GM12878 (cell line): ENCODE data around the gene ELF2. TPM values are rescaled to one million over a fixed set of nuclear protein-coding genes. Genes with fewer than 3 reads are reported as not detected.
"Not testable (repeated sequence)": the region's sequence is repeated elsewhere in the genome, so short reads cannot be mapped to it uniquely, and the experiment has no call there.

ENCODE experiments used
- ATAC-seq: fragments of 200-7000 bp; cut with Tn5 transposase; 3 replicates; pipeline ENCODE4 v1.9.1; 2020; ENCODE audit warnings: mild to moderate bottlenecking, moderate library complexity
- BruUV-seq: library from RNA; stranded (reverse); fragments of 400-500 nt; replicated peaks from 2 replicates; lab custom pipeline; 2021; lab: Mats Ljungman, UMichigan
- CTCF ChIA-PET: fragments of 300-600 bp; sonication (Branson Sonifier 250); formaldehyde crosslinking; extraction: SDS; loops from one replicate; lab custom pipeline; 2021; ENCODE audit warnings: inconsistent platforms; lab: Yijun Ruan, JAX
- POLR2A ChIA-PET: fragments of 350-600 bp; formaldehyde crosslinking; extraction: SDS; loops from one replicate; lab custom pipeline; 2021; ENCODE audit warnings: inconsistent platforms; lab: Charles Lee
- RAD21 ChIA-PET: fragments of 300-600 bp; sonication (Branson Sonifier 250); formaldehyde crosslinking; loops from one replicate; lab custom pipeline; 2023; ENCODE audit warnings: antibody characterized with exemption; ENCODE audit not compliant: unreplicated experiment; lab: Charles Lee
- SMC1A ChIA-PET: fragments of 300-600 bp; sonication (Branson Sonifier 250); formaldehyde crosslinking; loops from one replicate; lab custom pipeline; 2023; ENCODE audit not compliant: unreplicated experiment, uncharacterized antibody; lab: Charles Lee
- DNase-seq: peaks from one replicate; pipeline ENCODE4 v3.0.0-alpha.2; 2011; ENCODE audit warnings: low read depth, low spot score
- FAIRE-seq: peaks from 3 replicates; lab custom pipeline; 2011; peaks lifted over from hg19 to GRCh38; lab: Jason Lieb, UNC
- H2AFZ ChIP-seq: 2 replicates; pipeline ENCODE4 v1.6.0; 2011; ENCODE audit warnings: low read depth, low read length, control low read depth; ENCODE audit not compliant: control insufficient read depth
- H3K27ac ChIP-seq: 2 replicates; pipeline ENCODE4 v1.5.1; 2011; ENCODE audit warnings: control low read depth; ENCODE audit not compliant: control insufficient read depth, insufficient read depth
- H3K27me3 ChIP-seq, 2 experiments: replicated peaks in 1 of 2; 2 replicates each; pipeline versions ENCODE4 v1.6.0 to v1.6.1; 2011; ENCODE audit warnings: low read length in 1 of 2; ENCODE audit not compliant: control insufficient read depth in 2 of 2, insufficient read depth in 2 of 2
- H3K36me3 ChIP-seq, 2 experiments: 2 replicates each; pipeline ENCODE4 v1.5.1; 2011; ENCODE audit warnings: low read length in 1 of 2; ENCODE audit not compliant: control insufficient read depth in 2 of 2, insufficient read depth in 2 of 2
- H3K4me1 ChIP-seq: 2 replicates; pipeline ENCODE4 v1.6.1; 2011; ENCODE audit warnings: mild to moderate bottlenecking, low read length, moderate library complexity, mixed read lengths; ENCODE audit not compliant: control insufficient read depth, insufficient read depth
- H3K4me2 ChIP-seq: 2 replicates; pipeline ENCODE4 v1.6.0; 2011; ENCODE audit warnings: control low read depth; ENCODE audit not compliant: control insufficient read depth, insufficient read depth
- H3K4me3 ChIP-seq: fragments of 200-600 bp; sonication (generic); 2 replicates; pipeline ENCODE4 v1.5.1; 2016
- H3K79me2 ChIP-seq: 2 replicates; pipeline ENCODE4 v1.6.0; 2011; ENCODE audit warnings: low read length; ENCODE audit not compliant: control insufficient read depth, insufficient read depth
- H3K9ac ChIP-seq: 2 replicates; pipeline ENCODE4 v1.8.0; 2011; ENCODE audit warnings: low read length, control low read depth, mixed read lengths; ENCODE audit not compliant: control insufficient read depth, insufficient read depth
- H3K9me3 ChIP-seq: replicated peaks from 3 replicates; pipeline ENCODE4 v1.5.1; 2011; ENCODE audit warnings: mild to moderate bottlenecking, low read length; ENCODE audit not compliant: control insufficient read depth, insufficient read depth
- H4K20me1 ChIP-seq: 2 replicates; pipeline ENCODE4 v1.6.0; 2011; ENCODE audit not compliant: control insufficient read depth, insufficient read depth
- BMI1 ChIP-seq: fragments of 450-650 bp; IDR thresholded peaks from 2 replicates; pipeline ENCODE4 v1.6.1; 2016; ENCODE audit warnings: mild to moderate bottlenecking, moderate library complexity, borderline replicate concordance
- CBFB ChIP-seq: IDR thresholded peaks from 2 replicates; pipeline ENCODE4 v1.6.1; 2016; ENCODE audit warnings: antibody characterized with exemption, low read depth
- DPF2 ChIP-seq: fragments of 450-650 bp; IDR thresholded peaks from 2 replicates; pipeline ENCODE4 v1.6.1; 2017; ENCODE audit warnings: mild to moderate bottlenecking
- EED ChIP-seq: sonication (generic); IDR thresholded peaks from 2 replicates; pipeline ENCODE4 v1.6.1; 2016; ENCODE audit warnings: antibody characterized with exemption, low read depth
- KAT2A ChIP-seq: conservative IDR thresholded peaks from 2 replicates; pipeline ENCODE4 v1.6.1; 2011; ENCODE audit warnings: low read depth, low read length; ENCODE audit not compliant: control insufficient read depth
- LARP7 ChIP-seq: fragments of 450-650 bp; IDR thresholded peaks from 2 replicates; pipeline ENCODE4 v1.6.1; 2017; ENCODE audit warnings: mild to moderate bottlenecking
- MYC ChIP-seq: IDR thresholded peaks from 2 replicates; pipeline ENCODE4 v1.6.1; 2011; ENCODE audit warnings: mild to moderate bottlenecking, low read length, moderate library complexity, inconsistent platforms; ENCODE audit not compliant: insufficient read depth, insufficient replicate concordance, insufficient read length, severe bottlenecking
- NRF1 ChIP-seq: conservative IDR thresholded peaks from 2 replicates; pipeline ENCODE4 v1.6.1; 2011; ENCODE audit warnings: mild to moderate bottlenecking, low read depth, low read length, improper control_type of control experiment
- SMARCA5 ChIP-seq: fragments of 450-650 bp; IDR thresholded peaks from 2 replicates; pipeline ENCODE4 v1.6.1; 2017; ENCODE audit warnings: mild to moderate bottlenecking
- ZNF384 ChIP-seq: IDR thresholded peaks from 2 replicates; pipeline ENCODE4 v1.6.1; 2012; ENCODE audit warnings: low read depth, mild to moderate bottlenecking, low read length, improper control_type of control experiment, borderline replicate concordance
- ZNF622 ChIP-seq: fragments of 450-650 bp; IDR thresholded peaks from 2 replicates; pipeline ENCODE4 v1.6.1; 2017; ENCODE audit warnings: mild to moderate bottlenecking, inconsistent platforms
- WGBS: methylation state at CpG from one replicate; pipeline ENCODE4 v1.1.6; 2016; ENCODE audit warnings: low lambda C conversion rate; ENCODE audit not compliant: insufficient replicate concordance, insufficient coverage; ENCODE audit errors: missing lambda C conversion rate; 5-methylcytosine and 5-hydroxymethylcytosine counted together
- in situ Hi-C: fragments of 300-500 bp; cut with MboI; formaldehyde crosslinking; loops from 9 replicates; pipeline ENCODE4 v1.14.3; 2018; ENCODE audit warnings: mixed read lengths
- intact Hi-C: fragments of 100-400 bp; cut with micrococcal nuclease; formaldehyde crosslinking; loops from one replicate; pipeline ENCODE4 v1.14.2; 2022; ENCODE audit not compliant: unreplicated experiment
- polyA plus RNA-seq, 11 experiments: library from polyadenylated mRNA; depleted of rRNA in 4 of 11; unstranded in 6 of 11; stranded (reverse) in 5 of 11; fragments of >200 nt; fragmentation: Nextera tagmentation in 4 of 11; fragmentation: Illumina TruSeq in 1 of 11; extraction: Ambion mirVana in 4 of 11; extraction: Trizol in 1 of 11; gene quantifications; 1 replicate in 1 of 11; 2 replicates in 10 of 11; pipeline versions ENCODE4 v1.2.1 to v1.2.3, GENCODE V29; 2011 to 2016; ENCODE audit warnings: inconsistent platforms in 2 of 11, missing spikeins in 2 of 11, low read depth in 1 of 11
- total RNA-seq, 4 experiments: library from RNA; depleted of rRNA in 3 of 4; stranded (reverse); fragments of >200 nt in 3 of 4; fragmentation: Illumina TruSeq in 1 of 4; extraction: Trizol in 1 of 4; gene quantifications; 2 replicates each; pipeline versions ENCODE4 v1.2.1 to v1.2.3, GENCODE V29; 2013 to 2021

ELF2 gene
- total and polyA plus RNA-seq, 10 of the 15 experiments (the other 5 are each of a cell fraction or from before 2014, with no cell fraction given), result 10.5 to 30.1 (median 20.5) TPM

DNA sequence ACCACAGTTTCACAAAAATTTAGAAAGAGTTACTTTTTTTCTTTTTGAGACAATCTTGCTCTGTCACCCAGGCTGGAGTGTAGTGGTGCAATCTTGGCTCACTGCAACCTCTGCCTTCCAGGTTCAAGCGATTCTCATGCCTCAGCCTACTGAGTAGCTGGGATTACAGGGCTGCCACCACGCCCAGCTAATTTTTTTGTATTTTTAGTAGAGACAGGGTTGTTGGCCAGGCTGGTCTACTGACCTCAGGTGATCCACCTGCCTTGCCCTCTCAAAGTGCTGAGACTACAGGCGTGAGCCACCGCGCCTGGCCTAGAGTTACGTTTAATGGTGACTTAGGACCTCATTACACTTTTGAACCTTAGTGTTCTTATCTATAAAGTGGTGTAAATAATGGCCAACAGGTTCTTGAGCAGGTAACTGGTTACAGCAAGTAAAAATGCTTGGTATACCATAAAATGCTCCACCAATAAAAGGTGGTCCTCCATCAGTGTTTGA, 147.1 kb downstream of the ELF2 start:
- SMC1A ChIA-PET, result interaction anchor here (0.7 to 6.3 kb wide), 41 partner anchors 9 to 500 kb away, joined by 3 to 92 read pairs (median 5); partner anchors contain the start of gene NOCT
- WGBS, result 100% methylated on average over 6 of the region's 6 CpGs
- H3K79me2 ChIP-seq, result peaks cover 49% of the 10 kb centered on the region
- not testable (repeated sequence) for H3K4me2 ChIP-seq, H3K27me3 ChIP-seq, DNase-seq, H3K9me3 ChIP-seq, H4K20me1 ChIP-seq, H3K27ac ChIP-seq, H3K4me1 ChIP-seq, H3K4me3 ChIP-seq, H3K9ac ChIP-seq, FAIRE-seq, BruUV-seq, H3K36me3 ChIP-seq, ATAC-seq, H2AFZ ChIP-seq
- CTCF ChIA-PET, result interaction anchor here (0.6 to 7.7 kb wide), 71 partner anchors 9 to 500 kb away, joined by 3 to 147 read pairs (median 4); partner anchors contain the start of genes ELF2, NAA15 and NOCT
- RAD21 ChIA-PET, result interaction anchor here (0.6 to 3.5 kb wide), 35 partner anchors 9 to 502 kb away, joined by 3 to 54 read pairs (median 5); partner anchors contain the start of genes ELF2, NAA15 and NOCT
- POLR2A ChIA-PET, result interaction anchor here (0.5 to 1.1 kb wide), 4 partner anchors 9 to 383 kb away, joined by 3 to 5 read pairs (median 3); no protein-coding TSS in a partner anchor
- in situ Hi-C loops (loop anchor here (5.0 kb wide), 1 partner anchor 267 kb away; no protein-coding TSS in a partner anchor), intact Hi-C loops (loop anchor here (2.0 to 10.0 kb wide), 5 partner anchors 69 to 505 kb away; partner anchors contain the start of gene ELF2)

DNA sequence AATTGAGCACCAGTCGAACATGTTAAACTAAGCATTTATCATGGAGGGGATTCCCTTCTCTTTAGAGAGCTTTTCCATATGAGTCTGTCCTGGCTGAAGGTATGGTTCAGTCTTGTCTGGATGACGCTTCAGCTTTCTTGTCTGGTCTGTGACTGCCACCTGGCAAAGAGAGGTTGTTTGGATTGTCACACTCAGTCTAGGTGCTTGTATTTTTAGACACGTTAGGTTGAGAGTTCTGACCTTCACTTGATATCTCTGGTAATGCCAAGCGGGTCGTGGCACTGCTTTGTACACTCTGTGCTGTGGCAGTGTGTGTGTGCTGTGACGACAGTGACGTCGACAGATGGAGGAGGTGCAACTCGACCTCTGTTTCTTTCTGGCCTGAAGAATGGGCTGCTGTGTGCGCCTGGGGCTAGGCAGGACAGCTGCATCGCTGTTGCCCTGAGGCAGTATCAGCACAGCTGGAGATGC, 148.8 kb downstream of the ELF2 start:
- no peaks in the 10 kb centered on the region for H3K9me3 ChIP-seq
- FAIRE-seq (no peak), ATAC-seq (no peak), DNase-seq (no peak)
- intact Hi-C loops, result no loop called here
- ChIA-PET SMC1A (interaction anchor here (6.3 kb wide), 1 partner anchor 9 kb away, joined by 92 read pairs; the partner anchor contains the start of gene NOCT), CTCF (interaction anchor here (0.8 to 7.7 kb wide), 7 partner anchors 10 to 182 kb away, joined by 3 to 147 read pairs (median 3); partner anchors contain the start of gene NOCT), RAD21 (interaction anchor here (0.6 to 3.5 kb wide), 5 partner anchors 9 to 631 kb away, joined by 3 to 54 read pairs (median 4); partner anchors contain the start of gene NOCT), POLR2A (interaction anchor here (1.5 kb wide), 2 partner anchors 9 to 11 kb away, joined by 3 to 7 read pairs; no protein-coding TSS in a partner anchor)
- H3K79me2 ChIP-seq, result peaks cover 46% of the 10 kb centered on the region
- no peaks in the 10 kb centered on the region for H4K20me1 ChIP-seq
- no peak overlapping the region for H3K9ac ChIP-seq
- H3K27me3 ChIP-seq, result no peaks in the 10 kb centered on the region
- H3K4me3 ChIP-seq, result no peak overlapping the region
- no peak overlapping the region for H3K4me2 ChIP-seq
- peaks cover 0 to 1% of the 10 kb centered on the region in 2 experiments; a peak in 2 of 4 replicates for H3K36me3 ChIP-seq
- H2AFZ ChIP-seq, result no peak overlapping the region
- H3K27ac ChIP-seq, result no peak overlapping the region
- no TSS peak for BruUV-seq
- TF ChIP-seq LARP7, result no peak
- TF ChIP-seq NRF1, result no peak
- no peak for TF ChIP-seq ZNF384
- TF ChIP-seq ZNF622, result no peak
- no peak for TF ChIP-seq CBFB
- no peak for TF ChIP-seq EED
- TF ChIP-seq KAT2A, result no peak
- no peak for TF ChIP-seq SMARCA5
- no peak for TF ChIP-seq DPF2
- no peak for TF ChIP-seq MYC
- no peak for TF ChIP-seq BMI1
- TF ChIP-seq, all 136 proteins: peak for 0
- 73% methylated on average over 11 of the region's 11 CpGs for WGBS
- in situ Hi-C loops, result no loop called here
- H3K4me1 ChIP-seq, result peaks cover under 1% of the 10 kb centered on the region; the same call in 1 of the 2 replicates
